ENCODE measurements around the gene SCGN.
A peak's percentile ranks its signal among the peaks of the same experiment; 100 is the strongest.

- TF ChIP-seq CTCF (IDR thresholded peaks at IDR 0.05) (peak; percentile 21 to 41 (median 32)), POLR2A (IDR thresholded peaks at IDR 0.05) (no peak)
These were observed 66.1 kb downstream of the SCGN start for GRCh38 chr6:25717866-25718740.
